Measurements from ENCODE around the gene MAPK8. TPM values are rescaled to one million over a fixed set of nuclear protein-coding genes. Genes with fewer than 3 reads are reported as not detected.
A peak's percentile ranks its signal among the peaks of the same experiment; 100 is the strongest.

The MAPK8 gene
- total and polyA plus RNA-seq, 12 donors = 7.6 to 103 (median 31.9) TPM

DNA sequence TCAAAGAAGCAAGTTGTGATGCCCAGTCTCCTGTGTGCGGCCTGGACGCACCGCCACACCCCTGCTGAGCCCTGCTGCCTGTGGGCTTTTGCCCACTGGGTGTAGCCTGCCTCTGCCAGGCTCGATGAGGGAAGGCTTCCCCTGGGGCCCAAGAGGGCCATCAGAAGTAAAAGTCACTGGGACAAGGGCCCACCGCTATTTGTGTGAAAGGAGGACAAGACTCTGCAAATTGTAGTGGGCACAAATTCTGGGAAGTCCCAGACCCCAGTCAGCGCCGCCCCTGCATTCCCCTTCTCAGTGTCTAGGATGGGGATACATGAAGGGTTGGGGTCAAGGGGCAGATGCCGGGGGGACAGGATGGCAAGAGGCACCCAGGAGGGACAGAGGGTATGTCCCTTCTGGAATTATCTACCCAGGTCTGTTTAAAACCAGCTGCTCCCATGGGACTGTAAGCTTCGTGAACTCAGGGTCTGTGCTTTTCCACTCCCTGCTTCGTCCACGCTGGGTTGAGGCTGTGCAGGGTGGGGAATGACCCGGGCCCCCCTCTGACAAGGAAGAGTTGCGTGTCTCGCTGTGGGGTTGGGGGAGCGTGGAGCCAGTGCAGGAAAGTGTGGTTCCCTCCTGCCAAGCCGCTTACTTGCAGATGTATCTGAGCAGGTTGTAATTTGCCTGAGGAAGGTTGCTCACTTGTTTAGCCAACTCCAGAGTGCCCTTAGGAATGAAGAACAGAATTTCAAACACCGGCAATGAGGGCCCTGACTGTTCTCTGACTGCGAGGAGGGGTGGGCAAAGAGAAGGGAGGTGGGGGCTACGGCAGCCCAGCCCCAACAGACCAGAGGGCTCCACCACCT is 147.2 kb downstream of the MAPK8 start:
- TF ChIP-seq, protein P1, sequence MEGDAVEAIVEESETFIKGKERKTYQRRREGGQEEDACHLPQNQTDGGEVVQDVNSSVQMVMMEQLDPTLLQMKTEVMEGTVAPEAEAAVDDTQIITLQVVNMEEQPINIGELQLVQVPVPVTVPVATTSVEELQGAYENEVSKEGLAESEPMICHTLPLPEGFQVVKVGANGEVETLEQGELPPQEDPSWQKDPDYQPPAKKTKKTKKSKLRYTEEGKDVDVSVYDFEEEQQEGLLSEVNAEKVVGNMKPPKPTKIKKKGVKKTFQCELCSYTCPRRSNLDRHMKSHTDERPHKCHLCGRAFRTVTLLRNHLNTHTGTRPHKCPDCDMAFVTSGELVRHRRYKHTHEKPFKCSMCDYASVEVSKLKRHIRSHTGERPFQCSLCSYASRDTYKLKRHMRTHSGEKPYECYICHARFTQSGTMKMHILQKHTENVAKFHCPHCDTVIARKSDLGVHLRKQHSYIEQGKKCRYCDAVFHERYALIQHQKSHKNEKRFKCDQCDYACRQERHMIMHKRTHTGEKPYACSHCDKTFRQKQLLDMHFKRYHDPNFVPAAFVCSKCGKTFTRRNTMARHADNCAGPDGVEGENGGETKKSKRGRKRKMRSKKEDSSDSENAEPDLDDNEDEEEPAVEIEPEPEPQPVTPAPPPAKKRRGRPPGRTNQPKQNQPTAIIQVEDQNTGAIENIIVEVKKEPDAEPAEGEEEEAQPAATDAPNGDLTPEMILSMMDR (IDR thresholded peaks at IDR 0.05) = no peak
- TF ChIP-seq POLR2A (IDR thresholded peaks at IDR 0.05) = no peak
- intact Hi-C loops (cut with DNase I) = no loop called here
- Histone ChIP-seq H3K27ac (no peak overlapping the region), H3K9me3 (replicated peaks in 1 of 3) (no peaks in the 10 kb centered on the region), H3K36me3 (replicated peaks in 1 of 2) (no peaks in the 10 kb centered on the region), H3K4me1 (replicated peaks in 1 of 2) (no peaks in the 10 kb centered on the region), H3K4me3 (no peak overlapping the region), H3K27me3 (no peaks in the 10 kb centered on the region)
- DNase-seq = peak in 1 of 7 donors; percentile 15
- 87 to 95% (median 92%) methylated on average over 15 to 19 of the region's 19 CpGs for WGBS, 4 donors

DNA sequence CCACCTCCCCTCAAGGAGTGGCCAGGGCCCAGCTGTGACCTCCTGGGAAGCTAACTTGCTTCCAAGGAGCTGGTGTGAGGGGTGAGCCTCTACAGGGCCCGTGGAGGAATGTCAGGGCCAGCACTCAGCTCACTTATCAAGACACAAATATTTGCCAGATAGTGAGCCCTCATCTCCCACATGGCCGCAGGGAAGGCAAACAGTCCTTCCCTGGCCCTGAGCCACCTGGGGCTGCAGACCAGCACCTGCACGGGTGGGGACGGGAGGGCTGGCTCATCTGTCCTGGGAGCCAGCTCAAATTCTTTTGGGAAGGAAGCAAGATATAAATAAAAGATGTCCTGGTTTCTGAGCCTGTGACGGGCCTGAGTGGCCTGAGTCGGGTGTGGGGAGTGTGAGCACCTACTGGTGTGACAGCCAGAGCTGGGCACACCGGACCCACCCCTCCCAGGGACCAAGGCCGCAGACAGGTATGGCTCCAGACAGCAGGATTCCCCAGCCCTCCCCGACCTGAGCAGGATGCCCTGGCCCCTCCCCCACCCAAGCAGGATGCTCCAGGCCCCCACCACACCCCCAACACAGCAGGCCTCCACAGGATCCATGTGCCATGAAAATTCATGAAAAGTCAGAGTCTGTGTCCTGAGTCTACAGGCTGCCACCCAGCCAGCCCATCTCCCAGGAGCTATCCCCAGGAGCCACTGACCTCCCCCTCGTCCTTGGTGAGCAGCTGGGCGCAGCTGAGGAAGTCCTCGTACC is 148.0 kb downstream of the MAPK8 start:
- DNase-seq = peak in 1 of 7 donors; percentile 30

DNA sequence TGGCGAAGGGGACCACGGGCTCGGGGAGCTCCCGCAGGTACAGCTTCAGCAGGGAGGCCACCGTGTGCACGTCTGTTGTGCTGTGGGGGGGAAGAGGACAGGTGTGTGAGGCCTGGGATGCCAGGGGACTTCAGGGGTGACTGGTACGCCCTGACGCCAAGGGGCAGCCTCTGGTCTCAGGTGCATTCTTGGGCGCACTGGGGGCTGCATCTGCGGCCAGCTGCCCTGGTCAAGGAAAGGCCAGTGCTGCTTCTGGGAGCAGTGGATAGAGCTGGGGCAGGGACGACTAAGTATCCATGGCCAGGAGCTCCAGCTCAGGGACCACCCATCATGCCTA is 148.5 kb downstream of the MAPK8 start:
- Histone ChIP-seq H3K36me3 (replicated peaks in 1 of 2) (no peaks in the 10 kb centered on the region), H3K9me3 (replicated peaks in 1 of 3) (no peaks in the 10 kb centered on the region), H3K27me3 (no peaks in the 10 kb centered on the region), H3K4me1 (replicated peaks in 1 of 2) (no peaks in the 10 kb centered on the region), H3K4me3 (no peak overlapping the region), H3K27ac (no peak overlapping the region)
- WGBS, 4 donors = 90 to 93% (median 92%) methylated on average over 4 to 11 of the region's 11 CpGs; no CpG with 5 or more reads in 1 of the 4 donors
- intact Hi-C loops (cut with DNase I) = no loop called here
- DNase-seq = no peak
- TF ChIP-seq POLR2A (IDR thresholded peaks at IDR 0.05) = no peak
- TF ChIP-seq, protein P1 (IDR thresholded peaks at IDR 0.05) = no peak

More for the DNA sequence above, 148.0 kb downstream of the MAPK8 start:
- no peaks in the 10 kb centered on the region for H3K27me3 ChIP-seq
- H3K36me3 ChIP-seq (replicated peaks in 1 of 2) = no peaks in the 10 kb centered on the region
- no peak overlapping the region for H3K4me3 ChIP-seq
- intact Hi-C loops (cut with DNase I) = no loop called here
- WGBS, 4 donors = 66 to 77% (median 73%) methylated on average over 7 to 12 of the region's 12 CpGs
- TF ChIP-seq POLR2A (IDR thresholded peaks at IDR 0.05) = no peak
- TF ChIP-seq, protein P1 (IDR thresholded peaks at IDR 0.05) = no peak
- H3K27ac ChIP-seq = no peak overlapping the region
- H3K4me1 ChIP-seq (replicated peaks in 1 of 2) = no peaks in the 10 kb centered on the region
- no peaks in the 10 kb centered on the region for H3K9me3 ChIP-seq (replicated peaks in 1 of 3)

DNA sequence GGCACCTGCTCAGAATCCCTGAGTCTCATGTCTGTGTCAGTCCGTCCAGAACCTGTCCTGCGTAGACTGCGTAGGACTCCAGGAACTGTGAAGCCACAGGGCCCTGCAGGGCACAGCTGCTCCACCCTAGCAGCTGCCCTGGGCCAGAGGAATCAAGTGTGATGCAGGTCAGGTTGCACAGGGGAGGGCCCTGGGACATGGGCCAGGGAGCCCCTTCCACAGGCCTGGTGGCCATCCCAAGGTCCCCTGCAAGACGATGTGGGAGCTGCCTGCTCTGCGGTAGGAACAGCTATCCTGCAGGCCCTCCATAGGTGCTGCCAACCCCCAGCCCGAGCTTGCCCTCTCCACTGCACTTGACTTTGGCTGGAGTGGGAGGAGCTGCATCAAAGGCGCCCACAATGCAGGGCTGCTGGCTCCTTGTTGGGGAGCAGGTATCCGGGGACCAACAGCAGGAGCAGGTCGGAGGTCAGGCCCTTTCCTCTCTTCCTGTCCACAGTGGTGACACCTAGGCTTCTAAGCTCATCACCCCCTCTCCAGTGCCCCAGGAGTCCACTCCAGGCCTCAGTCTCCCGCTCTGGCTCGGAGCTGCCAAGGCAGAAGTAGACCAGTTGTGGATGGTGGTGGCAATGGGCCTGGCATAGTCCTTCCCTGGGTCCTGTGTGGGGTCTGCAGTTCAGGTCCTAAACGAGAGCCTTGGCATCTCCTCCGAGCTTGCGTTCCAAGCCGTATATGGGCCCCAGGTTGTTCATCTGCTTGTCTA is 149.1 kb downstream of the MAPK8 start:
- WGBS, 4 donors = 80 to 97% (median 93%) methylated on average over 5 to 15 of the region's 15 CpGs
- Histone ChIP-seq H3K4me1 (replicated peaks in 1 of 2) (no peaks in the 10 kb centered on the region), H3K27ac (no peak overlapping the region), H3K27me3 (no peaks in the 10 kb centered on the region), H3K9me3 (replicated peaks in 1 of 3) (no peaks in the 10 kb centered on the region), H3K4me3 (no peak overlapping the region), H3K36me3 (replicated peaks in 1 of 2) (no peaks in the 10 kb centered on the region)
- TF ChIP-seq, protein P1 (IDR thresholded peaks at IDR 0.05) = no peak
- no peak for TF ChIP-seq POLR2A (IDR thresholded peaks at IDR 0.05)
- intact Hi-C loops (cut with DNase I) = no loop called here
- peak in 1 of 7 donors; percentile 23 for DNase-seq
